8988T (cell line): ENCODE measurements around the gene COL4A2.

Source experiments
- DNase-seq: peaks from one replicate; pipeline ENCODE4 v3.0.0; 2011

Gene COL4A2

DNA sequence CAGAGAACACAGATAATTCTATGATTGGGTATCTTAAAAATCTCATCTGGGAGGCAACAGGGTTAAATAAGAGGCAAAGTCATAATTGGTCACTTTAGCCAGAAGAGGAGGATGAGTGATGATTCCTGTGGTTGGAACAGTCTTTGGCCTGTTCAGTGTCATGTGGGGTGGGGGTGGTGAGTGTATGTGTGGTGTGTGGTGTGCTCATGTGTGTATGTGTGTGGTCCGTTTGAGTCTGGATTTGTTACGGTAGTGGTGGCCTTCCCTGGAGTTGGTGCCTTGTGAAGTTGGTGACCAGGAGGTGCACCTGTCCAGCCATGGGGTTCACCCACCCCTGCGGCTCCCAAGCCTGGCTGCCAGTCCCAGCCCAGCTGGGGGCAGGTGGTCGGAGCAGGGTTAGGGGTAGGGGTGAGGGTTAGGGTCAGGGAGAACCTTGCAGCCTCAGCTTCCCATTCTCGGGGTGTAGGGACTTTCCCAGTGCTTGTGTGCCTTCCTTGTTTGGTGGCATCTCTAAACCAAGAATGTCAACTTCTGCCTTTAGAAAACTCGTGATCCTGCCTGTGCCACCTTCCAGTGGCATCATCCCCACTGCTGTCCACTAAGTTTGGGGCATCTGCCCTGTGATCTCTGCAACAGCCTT lies 156.9 kb downstream of the COL4A2 start:
- no peak for DNase-seq

DNA sequence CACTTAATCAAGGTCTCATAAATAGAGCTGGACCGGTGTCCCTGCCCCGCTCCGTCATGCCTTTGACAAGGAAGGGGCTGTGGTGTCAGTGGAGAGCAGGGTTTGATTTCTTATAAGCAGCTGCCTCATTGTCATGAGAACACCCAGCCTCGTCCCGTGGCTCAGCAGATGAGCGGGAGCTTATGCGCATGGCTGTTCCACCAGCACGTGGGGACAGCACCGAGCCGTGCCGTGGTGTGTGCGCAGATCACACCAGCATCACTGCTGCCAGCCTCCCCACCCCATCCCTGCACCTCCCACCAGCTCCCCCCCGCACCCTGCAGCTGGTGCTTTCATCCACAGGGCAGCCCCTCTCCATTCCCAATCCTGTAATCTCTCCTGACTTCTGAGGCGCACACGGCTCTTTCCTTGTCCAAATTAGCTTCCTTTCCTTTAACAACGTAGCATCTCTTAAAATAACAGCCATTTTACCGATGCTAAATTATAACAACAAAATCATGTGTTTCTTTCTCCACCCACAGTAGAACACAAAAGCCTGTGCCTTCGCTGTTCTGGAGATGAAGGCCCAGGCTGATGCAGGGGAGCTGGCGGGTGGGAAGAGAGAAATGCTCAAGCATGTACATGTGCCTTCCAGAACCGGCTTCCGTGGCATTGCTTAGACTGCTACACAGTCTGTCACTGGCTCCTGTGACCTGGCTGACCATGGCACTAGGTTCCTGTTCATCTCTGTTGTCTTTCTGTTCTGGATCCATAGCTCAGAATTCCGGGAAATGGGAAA lies 157.7 kb downstream of the COL4A2 start:
- no peak for DNase-seq

DNA sequence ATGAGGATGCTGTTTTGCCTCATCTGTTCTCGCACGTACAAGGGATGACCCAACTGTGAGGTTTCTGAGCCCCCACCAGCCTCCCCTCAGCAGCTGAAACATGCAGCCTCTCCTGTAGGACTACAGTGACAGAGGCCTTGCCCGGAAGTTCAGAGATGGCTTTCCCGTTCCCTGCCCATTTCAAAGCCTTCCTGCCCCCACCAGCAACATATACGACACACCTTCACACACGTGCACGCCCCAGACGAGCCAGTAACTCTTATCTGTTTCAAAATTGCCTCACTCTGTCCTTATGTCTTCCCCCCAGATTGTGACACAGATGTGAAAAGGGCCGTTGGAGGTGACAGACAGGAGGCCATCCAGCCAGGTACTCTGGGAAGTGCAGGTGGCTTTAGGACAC lies 158.6 kb downstream of the COL4A2 start:
- DNase-seq: no peak

DNA sequence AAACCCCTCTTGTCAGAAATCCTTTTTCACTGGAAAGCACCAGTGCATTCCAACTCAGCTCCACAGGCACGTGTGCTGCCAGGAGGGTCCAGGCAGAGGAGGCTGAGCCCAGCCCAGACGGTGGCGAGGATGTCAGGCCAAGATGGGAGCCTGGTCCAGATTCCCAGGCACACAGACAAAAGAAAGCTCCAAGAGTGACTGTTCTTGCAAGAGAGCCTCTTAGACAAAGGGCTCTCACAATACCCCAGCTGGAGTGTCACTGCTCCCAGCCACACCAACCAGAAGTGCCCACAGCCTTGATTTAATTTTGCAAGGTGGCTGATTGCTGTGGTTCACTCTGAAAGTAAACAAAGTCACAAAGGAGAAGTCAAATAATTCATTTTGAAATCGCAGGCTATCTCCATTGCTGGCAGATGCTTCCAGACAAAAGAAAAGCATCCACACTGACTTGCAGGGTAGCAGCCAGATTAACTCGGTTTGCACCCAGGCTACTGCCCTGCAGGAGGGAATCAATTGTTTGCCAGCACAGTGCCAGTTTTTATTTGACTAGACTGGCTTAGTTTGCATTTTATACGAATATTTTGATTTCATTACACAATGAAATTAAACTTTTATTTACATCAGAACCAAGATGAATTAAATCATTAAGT lies 159.3 kb downstream of the COL4A2 start:
- no peak for DNase-seq

DNA sequence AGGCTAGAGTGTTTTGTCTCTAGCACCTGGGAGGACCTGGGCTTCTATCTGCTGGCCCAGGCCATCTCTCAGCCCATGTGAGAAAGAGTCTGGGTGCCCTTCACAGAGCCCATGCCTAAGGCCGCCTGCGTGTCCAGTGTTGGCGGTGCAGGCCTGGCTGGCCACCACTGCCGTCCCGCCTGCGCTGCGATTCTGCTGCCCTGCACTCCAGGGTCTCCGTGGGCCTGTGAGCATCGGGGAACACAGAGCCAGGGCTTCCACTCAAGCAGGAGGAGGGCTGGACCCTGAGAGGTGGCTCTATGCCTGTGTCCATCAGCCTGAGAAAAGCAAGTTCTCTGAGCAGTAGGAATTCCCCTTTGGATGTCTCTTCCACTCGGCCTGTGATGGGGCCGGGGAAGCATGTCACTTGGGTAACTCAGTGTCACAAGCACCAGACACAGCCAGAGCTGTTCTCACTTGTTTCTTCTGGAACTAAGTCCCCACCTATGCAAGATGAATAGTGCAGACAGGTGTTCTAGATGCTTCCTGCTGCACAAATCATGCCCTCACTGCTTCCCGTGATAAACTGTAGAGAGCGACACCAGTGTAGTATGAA lies 160.5 kb downstream of the COL4A2 start:
- DNase-seq: no peak

DNA sequence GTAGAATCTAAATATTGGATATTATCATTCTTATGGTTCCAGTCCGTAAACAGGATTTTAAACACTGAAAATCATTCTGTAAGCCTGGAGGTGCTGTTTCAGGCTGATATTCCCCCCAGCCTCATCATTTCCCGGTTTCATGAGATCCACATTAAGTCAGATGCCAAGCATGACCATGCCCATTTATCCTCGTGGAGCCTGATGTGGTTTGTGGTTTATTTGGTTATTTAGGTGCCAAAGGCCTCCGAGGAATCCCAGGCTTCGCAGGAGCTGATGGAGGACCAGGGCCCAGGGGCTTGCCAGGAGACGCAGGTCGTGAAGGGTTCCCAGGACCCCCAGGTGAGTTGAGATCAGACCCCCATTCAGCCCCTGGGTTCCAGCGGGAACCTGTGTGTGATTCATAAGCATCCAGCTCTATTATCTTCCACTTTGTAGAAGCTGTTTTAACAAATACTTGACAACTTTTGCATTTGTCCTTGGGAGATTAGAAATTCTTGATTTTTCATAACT lies 162.0 kb downstream of the COL4A2 start:
- DNase-seq: no peak

DNA sequence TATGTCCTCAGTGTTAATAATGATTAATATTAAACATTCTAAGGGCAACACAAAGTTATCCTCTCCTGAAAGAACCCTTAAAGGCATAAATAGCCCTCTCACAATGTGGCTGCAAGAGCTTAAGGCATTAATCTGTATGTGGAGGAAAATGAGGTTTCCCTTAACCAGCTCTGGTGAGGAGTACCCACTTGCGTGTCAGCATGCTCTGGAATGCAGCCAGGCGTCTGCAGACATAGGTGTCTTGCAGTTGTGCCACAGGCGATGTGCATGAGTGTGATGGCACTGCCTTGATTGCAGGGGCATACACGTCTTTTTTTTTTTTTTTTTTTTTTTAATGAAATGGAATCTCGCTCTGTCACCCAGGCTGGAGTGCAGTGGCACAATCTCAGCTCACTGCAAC lies 162.5 kb downstream of the COL4A2 start:
- no peak for DNase-seq

DNA sequence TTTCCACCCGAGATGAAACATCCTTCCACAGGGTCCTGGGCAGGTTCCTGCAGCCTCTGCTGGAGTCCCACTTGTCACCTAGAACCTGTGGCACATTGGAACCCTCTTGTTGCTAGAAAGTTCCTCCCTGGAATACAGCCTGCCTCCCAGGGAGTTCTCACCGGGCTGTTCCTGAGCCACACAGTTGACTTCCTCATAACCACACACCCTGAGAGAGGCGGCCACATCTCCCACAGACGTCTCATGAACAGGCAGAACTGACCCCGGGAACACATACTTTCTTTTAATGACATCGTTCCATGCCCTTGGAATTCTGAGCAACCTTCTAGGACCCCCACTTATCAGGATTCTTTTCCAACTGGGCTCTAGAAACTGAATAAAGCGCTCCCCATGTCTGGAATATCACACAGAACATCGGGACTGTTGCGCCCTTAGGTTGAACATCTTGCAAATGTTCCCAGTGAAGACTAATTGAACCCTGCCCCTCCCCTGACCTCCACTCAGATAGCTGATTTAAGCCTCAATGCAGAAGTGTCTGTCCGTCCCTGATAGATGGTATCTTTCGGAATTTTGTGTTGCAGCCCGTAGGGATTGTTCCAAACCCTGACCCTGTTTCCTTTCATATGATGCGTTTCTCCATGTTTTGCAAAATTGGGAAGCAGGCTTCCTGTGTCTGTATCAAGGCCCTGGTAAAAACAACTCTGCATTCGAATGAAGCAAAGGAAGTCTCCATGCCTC lies 163.4 kb downstream of the COL4A2 start:
- no peak for DNase-seq

DNA sequence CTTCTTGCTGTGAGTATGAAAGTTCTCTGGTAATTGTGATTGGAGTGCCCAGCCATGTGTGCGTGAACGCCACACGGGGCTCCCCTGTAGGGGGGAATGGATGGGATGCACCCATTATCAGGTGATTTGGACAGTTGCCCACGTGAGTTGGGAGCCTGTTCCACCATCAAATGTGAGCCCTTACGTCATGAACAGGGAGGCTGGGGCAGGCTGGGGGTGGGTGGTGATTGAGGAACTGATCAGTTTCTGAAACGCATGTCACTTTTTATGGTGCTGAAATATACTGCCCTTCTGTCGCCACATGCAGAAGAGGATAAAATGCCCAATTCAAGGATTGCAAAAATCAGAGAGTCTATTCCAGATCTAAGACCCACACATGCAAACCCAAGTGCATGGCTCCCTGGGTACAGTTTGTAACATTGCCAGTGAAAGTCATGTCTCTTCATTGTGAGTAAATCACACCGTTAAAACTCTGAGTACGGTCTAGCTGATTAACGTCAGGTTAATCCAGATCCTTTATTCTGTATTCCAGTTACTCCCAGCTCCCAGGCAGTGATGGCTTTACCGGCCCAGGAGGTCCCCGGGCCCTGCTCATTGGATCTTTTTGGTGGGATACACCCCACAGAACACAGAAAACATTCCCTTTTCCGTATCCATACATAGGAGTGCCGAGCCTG lies 164.2 kb downstream of the COL4A2 start:
- DNase-seq: no peak

DNA sequence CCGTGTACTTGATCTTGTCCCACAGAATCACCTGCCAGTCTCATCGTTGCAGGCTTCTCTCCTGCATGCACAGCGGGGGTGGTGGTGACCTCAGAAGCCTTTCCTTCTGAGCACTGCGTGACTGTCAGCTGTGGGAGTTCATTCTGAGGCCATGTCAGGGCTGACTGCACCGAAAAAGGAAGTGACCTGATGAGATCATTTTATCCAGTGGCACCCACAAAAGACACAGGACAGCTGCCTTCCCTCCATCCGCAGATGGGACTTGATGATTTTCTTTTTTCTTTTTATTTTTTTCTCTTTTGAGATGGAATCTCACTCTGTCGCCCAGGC lies 164.7 kb downstream of the COL4A2 start:
- no peak for DNase-seq

DNA sequence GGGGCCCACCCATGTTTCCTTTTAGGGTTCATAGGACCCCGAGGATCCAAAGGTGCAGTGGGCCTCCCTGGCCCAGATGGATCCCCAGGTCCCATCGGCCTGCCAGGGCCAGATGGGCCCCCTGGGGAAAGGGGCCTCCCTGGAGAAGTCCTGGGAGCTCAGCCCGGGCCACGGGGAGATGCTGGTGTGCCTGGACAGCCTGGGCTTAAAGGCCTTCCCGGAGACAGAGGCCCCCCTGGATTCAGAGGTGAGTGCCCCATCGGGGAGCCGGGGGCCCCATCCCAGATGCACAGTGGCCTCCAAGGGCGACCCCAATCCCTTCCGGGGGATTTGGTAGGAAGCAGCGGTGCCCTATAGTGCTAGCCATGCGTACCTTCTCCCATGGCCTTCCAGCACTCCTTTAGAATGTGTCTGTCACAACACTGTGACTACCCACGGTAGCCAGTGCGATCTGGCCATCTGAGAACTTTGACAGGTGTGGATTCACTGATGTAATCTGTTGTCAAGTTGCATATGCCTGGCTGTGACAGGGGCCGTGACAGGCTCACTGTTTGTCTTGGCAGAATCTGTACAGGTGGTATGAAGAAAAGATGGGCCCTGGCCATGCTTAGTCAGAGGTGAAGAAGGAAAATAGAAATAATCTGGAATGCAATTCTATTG lies 165.9 kb downstream of the COL4A2 start:
- DNase-seq: no peak

DNA sequence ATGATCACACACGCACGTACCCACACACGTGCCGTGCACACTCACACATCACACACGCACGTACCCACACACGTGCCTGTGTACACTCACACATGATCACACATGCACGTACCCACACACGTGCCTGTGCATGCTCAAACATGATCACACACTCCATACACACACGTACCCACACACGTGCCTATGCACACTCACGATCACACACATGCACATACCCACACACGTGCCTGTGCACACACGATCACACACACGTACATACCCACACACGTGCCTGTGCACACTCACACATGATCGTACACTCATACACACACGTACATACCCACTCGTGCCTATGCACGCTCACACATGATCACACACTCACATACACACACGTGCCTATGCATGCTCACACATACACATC lies 167.6 kb downstream of the COL4A2 start:
- DNase-seq: no peak

DNA sequence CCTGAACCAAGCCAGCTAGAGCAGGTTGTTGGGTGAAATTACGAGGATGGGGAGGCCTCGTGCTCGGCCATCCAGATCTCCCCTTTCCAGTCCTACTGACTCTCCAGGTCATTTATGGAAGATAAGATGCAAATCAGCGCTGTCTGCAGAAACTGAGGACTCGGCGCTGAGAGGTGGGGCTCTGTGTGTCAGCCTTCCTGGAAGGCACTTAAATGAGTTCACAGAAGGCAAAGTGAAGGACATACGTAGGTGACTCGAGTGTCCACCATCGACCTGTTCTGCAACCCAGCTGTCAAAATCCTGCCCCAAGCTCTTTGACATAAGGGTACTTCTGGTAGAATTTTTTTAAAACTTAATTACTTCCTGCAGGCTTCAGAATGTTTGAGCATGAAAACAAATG lies 168.0 kb downstream of the COL4A2 start:
- no peak for DNase-seq

DNA sequence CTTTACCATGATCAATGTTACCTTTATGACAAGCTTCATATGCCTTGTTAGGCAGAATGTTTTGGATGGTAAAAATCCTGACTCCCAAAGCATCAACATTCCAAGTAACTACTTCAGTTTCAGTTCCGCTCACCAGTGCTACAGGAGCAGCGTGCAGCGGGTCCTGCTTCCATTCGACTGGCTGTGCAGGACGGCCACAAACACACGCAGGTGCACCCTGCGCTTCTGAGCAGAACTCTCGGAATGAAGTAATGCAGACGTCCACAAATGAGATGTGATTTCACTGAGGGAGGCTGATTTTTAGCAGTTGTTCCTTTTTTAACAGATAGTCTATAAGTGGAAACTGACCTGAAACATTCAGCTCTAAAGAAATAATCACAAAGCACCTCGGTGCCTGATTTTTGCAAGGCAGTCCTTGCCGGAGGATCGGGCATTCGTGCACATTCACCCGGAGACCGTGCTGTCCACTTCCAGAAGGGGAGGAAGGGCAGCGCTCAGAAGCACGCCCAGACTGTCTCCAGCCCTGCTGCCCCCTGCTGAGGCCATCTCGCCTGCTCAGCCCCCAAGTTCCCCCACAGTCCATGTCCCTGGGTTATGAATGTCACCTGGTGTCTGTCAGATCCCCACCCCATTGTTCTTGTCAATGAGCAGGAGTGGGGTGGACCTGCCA lies 168.6 kb downstream of the COL4A2 start:
- no peak for DNase-seq

DNA sequence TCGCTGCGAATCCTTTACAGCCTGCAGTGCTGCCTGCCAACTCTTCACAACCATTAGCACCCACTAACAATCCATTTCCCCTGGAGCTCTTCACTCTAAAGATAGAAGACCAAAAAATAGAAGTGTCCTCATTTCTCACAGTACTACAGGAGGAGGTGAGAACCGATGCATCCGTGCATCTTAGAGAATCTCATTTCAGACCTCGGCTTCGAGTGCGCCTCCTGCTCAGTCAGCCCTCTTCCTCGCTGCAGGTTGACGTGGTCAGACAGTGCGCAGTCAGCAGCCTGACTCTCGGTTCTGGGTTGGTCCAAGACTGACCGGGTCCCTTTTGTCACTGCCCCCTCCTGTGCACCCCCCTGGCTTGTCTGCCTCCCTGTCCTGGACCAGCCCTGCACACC lies 169.1 kb downstream of the COL4A2 start:
- no peak for DNase-seq

DNA sequence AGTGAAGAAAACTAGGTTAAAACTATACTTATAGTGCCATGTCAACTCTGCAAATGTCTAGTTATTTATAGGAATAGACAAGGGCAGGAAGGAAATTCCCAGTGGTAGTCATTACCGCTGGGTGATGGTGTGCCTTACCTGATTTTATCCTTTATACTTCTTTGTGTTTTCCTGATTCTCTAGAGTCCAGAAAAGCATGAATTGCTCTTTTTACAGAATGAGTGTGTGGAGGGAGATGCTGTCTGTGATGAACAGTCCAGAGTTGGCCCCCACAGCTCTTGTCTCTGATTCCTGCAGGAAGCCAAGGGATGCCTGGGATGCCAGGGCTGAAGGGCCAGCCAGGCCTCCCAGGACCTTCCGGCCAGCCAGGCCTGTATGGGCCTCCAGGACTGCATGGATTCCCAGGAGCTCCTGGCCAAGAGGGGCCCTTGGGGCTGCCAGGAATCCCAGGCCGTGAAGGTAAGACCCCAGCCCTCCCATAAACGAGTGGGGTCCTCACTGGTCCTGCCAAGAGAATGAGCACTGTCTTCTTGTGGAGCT lies 170.7 kb downstream of the COL4A2 start:
- no peak for DNase-seq

DNA sequence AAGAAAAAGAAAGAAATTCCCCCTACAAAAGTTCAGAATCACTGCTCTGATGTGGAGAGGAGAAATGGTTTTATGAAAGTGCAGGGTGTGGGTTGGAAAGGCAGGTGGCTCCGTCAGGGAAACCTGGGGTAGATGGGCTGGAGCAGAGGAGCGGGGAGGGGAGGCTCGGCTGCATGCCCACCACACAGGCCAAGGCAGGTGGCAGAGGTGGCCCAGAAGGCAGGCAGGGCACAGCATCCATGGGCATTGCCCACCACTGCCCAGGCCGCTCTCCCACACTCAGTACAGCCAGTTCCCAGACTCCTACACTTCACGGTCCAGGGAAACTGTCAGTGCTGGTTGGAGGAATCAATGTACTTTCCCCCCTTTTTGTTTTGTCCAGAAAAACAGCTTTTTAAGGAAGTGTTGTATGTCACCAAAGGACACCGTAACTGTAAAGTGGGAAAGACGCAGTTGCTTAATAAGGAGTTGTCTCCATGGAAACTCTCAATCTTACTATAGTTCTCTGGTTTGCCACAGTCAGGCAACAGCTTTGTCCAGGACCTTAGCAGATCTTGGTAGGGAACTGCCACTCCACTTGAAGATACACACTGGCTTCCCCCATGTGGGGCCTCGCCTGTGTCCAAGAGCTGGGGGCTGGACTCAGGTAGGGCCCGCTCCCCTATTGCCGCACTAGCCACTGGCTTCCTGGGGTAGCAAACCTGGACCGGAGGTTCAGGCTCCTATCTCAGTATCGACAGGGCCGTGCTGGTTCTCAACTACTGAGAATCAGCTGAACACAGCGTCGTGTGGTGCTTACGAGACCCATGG lies 171.5 kb downstream of the COL4A2 start:
- DNase-seq: no peak

DNA sequence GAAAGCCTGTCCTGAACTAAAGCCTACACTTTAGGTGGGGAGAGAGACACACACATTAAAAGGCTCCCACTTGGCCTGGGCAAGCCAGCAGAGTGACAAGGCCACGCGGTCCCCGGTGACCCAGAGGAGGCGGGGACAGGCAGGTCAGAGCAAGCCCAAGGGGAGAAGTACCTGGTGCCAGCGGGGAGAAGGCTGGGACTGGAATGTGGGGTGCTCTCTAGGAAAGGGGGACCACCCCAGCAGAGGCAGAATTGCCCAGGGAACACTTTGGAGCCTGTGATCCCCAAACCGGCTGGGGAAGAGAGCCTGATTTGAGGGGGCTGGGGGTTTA lies 172.1 kb downstream of the COL4A2 start:
- DNase-seq: no peak

DNA sequence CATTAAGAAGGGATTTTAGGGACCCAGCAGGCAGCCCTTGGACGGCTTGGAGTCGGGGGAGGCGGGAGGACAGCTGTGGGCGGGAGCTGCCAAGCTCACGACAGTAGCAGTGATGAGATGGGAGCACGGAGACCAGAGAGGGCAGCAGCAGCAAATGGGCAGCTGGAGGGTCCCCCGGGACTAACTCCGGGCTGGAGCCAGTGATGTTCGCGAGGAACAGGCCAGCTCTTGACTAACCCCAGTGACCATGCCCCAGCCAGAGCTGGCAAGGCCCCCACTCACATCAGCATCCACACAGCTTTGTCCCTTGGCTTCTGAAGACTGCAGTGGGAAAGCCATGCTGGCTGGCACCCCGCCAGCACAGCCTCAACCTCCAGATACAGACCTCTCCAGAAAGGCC lies 172.6 kb downstream of the COL4A2 start:
- no peak for DNase-seq

DNA sequence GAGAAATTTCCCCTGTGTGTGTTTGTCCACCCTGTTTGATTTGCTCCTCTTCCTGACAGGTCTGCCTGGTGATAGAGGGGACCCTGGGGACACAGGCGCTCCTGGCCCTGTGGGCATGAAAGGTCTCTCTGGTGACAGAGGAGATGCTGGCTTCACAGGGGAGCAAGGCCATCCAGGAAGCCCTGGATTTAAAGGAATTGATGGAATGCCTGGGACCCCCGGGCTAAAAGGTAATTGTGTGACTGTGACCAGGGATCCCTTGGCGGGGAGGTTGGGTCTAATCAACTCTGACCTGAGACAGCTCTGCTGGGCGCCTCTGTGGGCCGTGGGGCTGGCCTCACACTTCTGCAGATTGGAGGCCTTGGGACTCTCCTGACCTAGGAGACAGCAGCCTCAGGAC lies 173.1 kb downstream of the COL4A2 start:
- no peak for DNase-seq
